ENCODE data around the gene RCSD1. TPM values are rescaled to one million over a fixed set of nuclear protein-coding genes. Genes with fewer than 3 reads are reported as not detected.

Gene RCSD1
- total and polyA plus RNA-seq, 2 donors (not counting 3 experiments of a cell fraction or from before 2014, with no cell fraction given) = 0.08 to 1.00 TPM

DNA sequence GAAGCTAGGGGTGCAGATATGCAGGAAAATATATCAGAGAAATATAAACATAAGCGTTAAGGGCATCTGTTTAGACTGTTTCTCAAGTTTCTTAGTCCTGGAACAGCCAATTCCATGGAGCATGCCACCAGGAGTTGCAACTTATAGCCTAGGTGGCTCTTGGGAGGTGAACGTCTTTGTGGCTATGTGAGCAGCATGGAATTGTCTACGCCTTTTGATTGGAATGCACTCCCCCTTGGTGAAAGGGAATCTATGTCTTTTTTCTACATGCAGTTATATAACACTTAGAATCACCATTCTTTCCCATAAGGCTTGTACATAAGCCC lies 12.4 kb downstream of the RCSD1 start:
- no peak overlapping the region for H3K4me2 ChIP-seq (ENCODE audit: insufficient read depth, low read length)
- H3K79me2 ChIP-seq (ENCODE audit: control insufficient read depth, insufficient read depth, low read length) = no peaks in the 10 kb centered on the region
- no peaks in the 10 kb centered on the region for H3K4me1 ChIP-seq (ENCODE audit: control insufficient read depth, extremely low read depth, insufficient read depth, low read length)
- H3K27me3 ChIP-seq (ENCODE audit: control insufficient read depth in 2 of 2, insufficient read depth in 2 of 2, low read length in 2 of 2) = no peaks in the 10 kb centered on the region
- H2AFZ ChIP-seq (ENCODE audit: low read depth, low read length) = no peak overlapping the region
- H3K9me3 ChIP-seq (replicated peaks; ENCODE audit: control insufficient read depth, insufficient read depth, low read length) = no peaks in the 10 kb centered on the region
- no peaks in the 10 kb centered on the region for H3K9me1 ChIP-seq (replicated peaks; ENCODE audit: control insufficient read depth, extremely low read depth, insufficient read depth, low read length)
- CTCF ChIA-PET = no interaction called here
- POLR2A ChIA-PET = no interaction called here
- no peak overlapping the region for H3K9ac ChIP-seq (replicated peaks; ENCODE audit: extremely low read depth, insufficient read depth, low read length)
- no peak overlapping the region for H3K27ac ChIP-seq (ENCODE audit: insufficient read depth, low read depth, low read length)
- DNase-seq (ENCODE audit: low read depth, low spot score) (no peak), FAIRE-seq (no peak)
- H3K36me3 ChIP-seq (ENCODE audit: control insufficient read depth in 2 of 2, extremely low read depth in 1 of 2, insufficient read depth in 2 of 2, low read length in 2 of 2) = no peaks in the 10 kb centered on the region
- dilution Hi-C loops (cut with MboI; ENCODE audit: extremely low pct_ligation_motif_present, low sequenced_read_pairs) (no loop called here), intact Hi-C loops (cut with micrococcal nuclease) (no loop called here)
- no TSS peak for BruUV-seq (replicated peaks)
- no peak overlapping the region for H3K4me3 ChIP-seq (replicated peaks in 1 of 3; ENCODE audit: insufficient read depth in 1 of 3, low read depth in 1 of 3, low read length in 3 of 3)
- H4K20me1 ChIP-seq (replicated peaks; ENCODE audit: control insufficient read depth, extremely low read depth, insufficient read depth, low read length) = no peaks in the 10 kb centered on the region
- TF ChIP-seq POLR2AphosphoS5 (IDR thresholded peaks at IDR 0.05; ENCODE audit: insufficient read depth, low read depth, low read length) = no peak
- no peak for TF ChIP-seq MYC (IDR thresholded peaks at IDR 0.05; ENCODE audit: low read depth, low read length)
- TF ChIP-seq EZH2 (IDR thresholded peaks at IDR 0.05; ENCODE audit: borderline replicate concordance, low read depth, low read length, severe bottlenecking) = no peak
- no peak for TF ChIP-seq GATA2 (IDR thresholded peaks at IDR 0.05; ENCODE audit: insufficient read depth, insufficient read length, low read depth, low read length)
- no peak for TF ChIP-seq FOS (IDR thresholded peaks at IDR 0.05; ENCODE audit: borderline replicate concordance, insufficient read depth, low read length)
- TF ChIP-seq, protein P1, sequence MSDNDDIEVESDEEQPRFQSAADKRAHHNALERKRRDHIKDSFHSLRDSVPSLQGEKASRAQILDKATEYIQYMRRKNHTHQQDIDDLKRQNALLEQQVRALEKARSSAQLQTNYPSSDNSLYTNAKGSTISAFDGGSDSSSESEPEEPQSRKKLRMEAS (IDR thresholded peaks at IDR 0.05; ENCODE audit: insufficient read depth, insufficient read length) = no peak
- TF ChIP-seq POLR2A (IDR thresholded peaks at IDR 0.05; ENCODE audit: low read depth, low read length) = no peak

DNA sequence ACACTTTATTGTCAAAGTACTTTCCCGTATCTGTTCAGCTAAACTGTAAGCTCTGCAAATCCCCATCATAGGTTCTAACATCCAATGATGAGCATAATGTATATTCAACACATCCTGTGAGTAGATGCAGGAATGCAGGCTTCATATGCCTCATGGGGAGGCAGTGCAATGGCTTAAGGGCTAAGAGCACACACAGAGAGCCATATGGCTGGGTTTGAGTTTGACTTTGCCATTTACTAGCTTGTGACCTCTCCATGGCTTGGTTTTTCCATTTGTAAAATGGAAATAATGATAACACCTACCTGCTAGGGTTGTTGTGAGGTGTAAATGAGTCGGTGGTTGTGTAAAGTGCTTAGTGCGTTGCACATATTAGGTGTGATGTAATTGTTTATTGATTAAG lies 13.4 kb downstream of the RCSD1 start:
- Histone ChIP-seq H3K27me3 (ENCODE audit: control insufficient read depth in 2 of 2, insufficient read depth in 2 of 2, low read length in 2 of 2) (no peaks in the 10 kb centered on the region), H2AFZ (ENCODE audit: low read depth, low read length) (no peak overlapping the region), H3K9me3 (replicated peaks; ENCODE audit: control insufficient read depth, insufficient read depth, low read length) (no peaks in the 10 kb centered on the region), H3K4me3 (replicated peaks in 1 of 3; ENCODE audit: insufficient read depth in 1 of 3, low read depth in 1 of 3, low read length in 3 of 3) (no peak overlapping the region), H3K9me1 (replicated peaks; ENCODE audit: control insufficient read depth, extremely low read depth, insufficient read depth, low read length) (no peaks in the 10 kb centered on the region), H3K79me2 (ENCODE audit: control insufficient read depth, insufficient read depth, low read length) (no peaks in the 10 kb centered on the region), H3K9ac (replicated peaks; ENCODE audit: extremely low read depth, insufficient read depth, low read length) (no peak overlapping the region), H3K4me1 (ENCODE audit: control insufficient read depth, extremely low read depth, insufficient read depth, low read length) (no peaks in the 10 kb centered on the region), H3K4me2 (ENCODE audit: insufficient read depth, low read length) (no peak overlapping the region), H4K20me1 (replicated peaks; ENCODE audit: control insufficient read depth, extremely low read depth, insufficient read depth, low read length) (no peaks in the 10 kb centered on the region), H3K36me3 (ENCODE audit: control insufficient read depth in 2 of 2, extremely low read depth in 1 of 2, insufficient read depth in 2 of 2, low read length in 2 of 2) (no peaks in the 10 kb centered on the region), H3K27ac (ENCODE audit: insufficient read depth, low read depth, low read length) (no peak overlapping the region)
- CTCF ChIA-PET = no interaction called here
- intact Hi-C loops (cut with micrococcal nuclease) = no loop called here
- no TSS peak for BruUV-seq (replicated peaks)
- no peak for FAIRE-seq
- DNase-seq (ENCODE audit: low read depth, low spot score) = no peak
- TF ChIP-seq POLR2A (IDR thresholded peaks at IDR 0.05; ENCODE audit: low read depth, low read length) (no peak), GATA2 (IDR thresholded peaks at IDR 0.05; ENCODE audit: insufficient read depth, insufficient read length, low read depth, low read length) (no peak), MYC (IDR thresholded peaks at IDR 0.05; ENCODE audit: low read depth, low read length) (no peak), FOS (IDR thresholded peaks at IDR 0.05; ENCODE audit: borderline replicate concordance, insufficient read depth, low read length) (no peak), EZH2 (IDR thresholded peaks at IDR 0.05; ENCODE audit: borderline replicate concordance, low read depth, low read length, severe bottlenecking) (no peak), JUN (IDR thresholded peaks at IDR 0.05; ENCODE audit: borderline replicate concordance, insufficient read depth, insufficient read length, low read depth) (no peak), POLR2AphosphoS5 (IDR thresholded peaks at IDR 0.05; ENCODE audit: insufficient read depth, low read depth, low read length) (no peak)
- TF ChIP-seq, protein P2, sequence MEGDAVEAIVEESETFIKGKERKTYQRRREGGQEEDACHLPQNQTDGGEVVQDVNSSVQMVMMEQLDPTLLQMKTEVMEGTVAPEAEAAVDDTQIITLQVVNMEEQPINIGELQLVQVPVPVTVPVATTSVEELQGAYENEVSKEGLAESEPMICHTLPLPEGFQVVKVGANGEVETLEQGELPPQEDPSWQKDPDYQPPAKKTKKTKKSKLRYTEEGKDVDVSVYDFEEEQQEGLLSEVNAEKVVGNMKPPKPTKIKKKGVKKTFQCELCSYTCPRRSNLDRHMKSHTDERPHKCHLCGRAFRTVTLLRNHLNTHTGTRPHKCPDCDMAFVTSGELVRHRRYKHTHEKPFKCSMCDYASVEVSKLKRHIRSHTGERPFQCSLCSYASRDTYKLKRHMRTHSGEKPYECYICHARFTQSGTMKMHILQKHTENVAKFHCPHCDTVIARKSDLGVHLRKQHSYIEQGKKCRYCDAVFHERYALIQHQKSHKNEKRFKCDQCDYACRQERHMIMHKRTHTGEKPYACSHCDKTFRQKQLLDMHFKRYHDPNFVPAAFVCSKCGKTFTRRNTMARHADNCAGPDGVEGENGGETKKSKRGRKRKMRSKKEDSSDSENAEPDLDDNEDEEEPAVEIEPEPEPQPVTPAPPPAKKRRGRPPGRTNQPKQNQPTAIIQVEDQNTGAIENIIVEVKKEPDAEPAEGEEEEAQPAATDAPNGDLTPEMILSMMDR (IDR thresholded peaks at IDR 0.05; ENCODE audit: extremely low read depth in 1 of 2, insufficient read depth in 1 of 2, low read depth in 1 of 2, low read length in 2 of 2) = no peak
- TF ChIP-seq, protein P1 (IDR thresholded peaks at IDR 0.05; ENCODE audit: insufficient read depth, insufficient read length) = no peak
- dilution Hi-C loops (cut with MboI; ENCODE audit: extremely low pct_ligation_motif_present, low sequenced_read_pairs) = no loop called here
- POLR2A ChIA-PET = no interaction called here
